Astrocyte (in vitro differentiated cells and primary cell): ENCODE measurements around the gene TMEM217. TPM values are rescaled to one million over a fixed set of nuclear protein-coding genes. Genes with fewer than 3 reads are reported as not detected.

ENCODE experiments used
- DNase-seq: peaks from one replicate; pipeline ENCODE4 v3.0.0-alpha.2; 2010; ENCODE audit warnings: low read depth
- FAIRE-seq: peaks from 2 replicates; lab custom pipeline; 2011; peaks lifted over from hg19 to GRCh38; lab: Jason Lieb, UNC
- H2AFZ ChIP-seq: 2 replicates; pipeline ENCODE4 v1.6.0; 2012; ENCODE audit warnings: low read depth, low read length, inconsistent platforms
- H3K27ac ChIP-seq: 2 replicates; pipeline ENCODE4 v1.5.1; 2011; ENCODE audit warnings: low read depth, low read length, inconsistent platforms
- H3K27me3 ChIP-seq: 2 replicates; pipeline ENCODE4 v1.6.0; 2011; ENCODE audit warnings: low read length, inconsistent platforms; ENCODE audit not compliant: insufficient read depth
- H3K36me3 ChIP-seq: 2 replicates; pipeline ENCODE4 v1.5.1; 2011; ENCODE audit warnings: low read length, inconsistent platforms; ENCODE audit not compliant: insufficient read depth
- H3K4me1 ChIP-seq: 2 replicates; pipeline ENCODE4 v1.5.1; 2011; ENCODE audit warnings: low read length, inconsistent platforms; ENCODE audit not compliant: insufficient read depth
- H3K4me2 ChIP-seq: 2 replicates; pipeline ENCODE4 v1.6.0; 2012; ENCODE audit warnings: low read length, inconsistent platforms
- H3K4me3 ChIP-seq: 2 replicates; pipeline ENCODE4 v1.5.1; 2011; ENCODE audit warnings: low read depth, mild to moderate bottlenecking, low read length, inconsistent platforms; ENCODE audit not compliant: insufficient read depth
- H3K79me2 ChIP-seq: 2 replicates; pipeline ENCODE4 v1.6.0; 2012; ENCODE audit warnings: mild to moderate bottlenecking, low read length, inconsistent platforms; ENCODE audit not compliant: insufficient read depth
- H3K9ac ChIP-seq: 2 replicates; pipeline ENCODE4 v1.6.0; 2012; ENCODE audit warnings: mild to moderate bottlenecking, low read length, inconsistent platforms
- H3K9me3 ChIP-seq: 2 replicates; pipeline ENCODE4 v1.5.1; 2012; ENCODE audit warnings: low read depth, mild to moderate bottlenecking, low read length, inconsistent platforms; ENCODE audit not compliant: insufficient read depth
- H4K20me1 ChIP-seq: 2 replicates; pipeline ENCODE4 v1.6.0; 2012; ENCODE audit warnings: low read length, inconsistent platforms; ENCODE audit not compliant: insufficient read depth
- H3K27ac Mint-ChIP-seq: one replicate; pipeline ENCODE4 v1.8.0; 2021; ENCODE audit warnings: mild to moderate bottlenecking, mixed read lengths; ENCODE audit not compliant: unreplicated experiment
- H3K27me3 Mint-ChIP-seq: one replicate; pipeline ENCODE4 v1.8.0; 2021; ENCODE audit warnings: low read depth, mixed read lengths; ENCODE audit not compliant: unreplicated experiment
- H3K36me3 Mint-ChIP-seq: one replicate; pipeline ENCODE4 v1.8.0; 2021; ENCODE audit warnings: low read depth, mixed read lengths; ENCODE audit not compliant: unreplicated experiment
- H3K4me1 Mint-ChIP-seq: one replicate; pipeline ENCODE4 v1.8.0; 2021; ENCODE audit warnings: low read depth, mixed read lengths; ENCODE audit not compliant: unreplicated experiment
- H3K4me3 Mint-ChIP-seq: one replicate; pipeline ENCODE4 v1.8.0; 2021; ENCODE audit warnings: mild to moderate bottlenecking, moderate library complexity, mixed read lengths; ENCODE audit not compliant: unreplicated experiment
- H3K9me3 Mint-ChIP-seq: one replicate; pipeline ENCODE4 v1.8.0; 2021; ENCODE audit warnings: mild to moderate bottlenecking, mixed read lengths; ENCODE audit not compliant: unreplicated experiment
- EZH2 ChIP-seq: IDR thresholded peaks from 2 replicates; pipeline ENCODE4 v1.6.1; 2012; ENCODE audit warnings: mild to moderate bottlenecking, low read length, inconsistent platforms; ENCODE audit not compliant: insufficient read depth
- total RNA-seq: library from RNA; stranded (reverse); gene quantifications from 2 replicates; pipeline ENCODE4 v1.2.1, GENCODE V29; 2021
- TF ChIP-seq, protein P1 (sequence below): IDR thresholded peaks from 2 replicates; pipeline ENCODE4 v1.5.1; 2011; ENCODE audit warnings: low read depth, mild to moderate bottlenecking, inconsistent platforms, low read length, moderate library complexity; ENCODE audit not compliant: insufficient read depth

TMEM217 gene
- total RNA-seq, 1 donor from 2014 or later: 7.3 TPM

GRCh38 chr6:37232430-37233017 is 25.4 kb downstream of the TMEM217 start:
- no peaks in the 10 kb centered on the region for H3K79me2 ChIP-seq
- no peak overlapping the region for H3K4me2 ChIP-seq
- H3K36me3 ChIP-seq: no peaks in the 10 kb centered on the region
- TF ChIP-seq EZH2: no peak
- TF ChIP-seq, protein P1, sequence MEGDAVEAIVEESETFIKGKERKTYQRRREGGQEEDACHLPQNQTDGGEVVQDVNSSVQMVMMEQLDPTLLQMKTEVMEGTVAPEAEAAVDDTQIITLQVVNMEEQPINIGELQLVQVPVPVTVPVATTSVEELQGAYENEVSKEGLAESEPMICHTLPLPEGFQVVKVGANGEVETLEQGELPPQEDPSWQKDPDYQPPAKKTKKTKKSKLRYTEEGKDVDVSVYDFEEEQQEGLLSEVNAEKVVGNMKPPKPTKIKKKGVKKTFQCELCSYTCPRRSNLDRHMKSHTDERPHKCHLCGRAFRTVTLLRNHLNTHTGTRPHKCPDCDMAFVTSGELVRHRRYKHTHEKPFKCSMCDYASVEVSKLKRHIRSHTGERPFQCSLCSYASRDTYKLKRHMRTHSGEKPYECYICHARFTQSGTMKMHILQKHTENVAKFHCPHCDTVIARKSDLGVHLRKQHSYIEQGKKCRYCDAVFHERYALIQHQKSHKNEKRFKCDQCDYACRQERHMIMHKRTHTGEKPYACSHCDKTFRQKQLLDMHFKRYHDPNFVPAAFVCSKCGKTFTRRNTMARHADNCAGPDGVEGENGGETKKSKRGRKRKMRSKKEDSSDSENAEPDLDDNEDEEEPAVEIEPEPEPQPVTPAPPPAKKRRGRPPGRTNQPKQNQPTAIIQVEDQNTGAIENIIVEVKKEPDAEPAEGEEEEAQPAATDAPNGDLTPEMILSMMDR: no peak
- Mint-ChIP-seq H3K36me3 (no peaks in the 10 kb centered on the region), H3K27me3 (no peaks in the 10 kb centered on the region), H3K4me3 (no peak overlapping the region), H3K9me3 (no peaks in the 10 kb centered on the region), H3K27ac (no peak overlapping the region), H3K4me1 (peaks cover 9% of the 10 kb centered on the region)
- no peak for DNase-seq
- H3K4me3 ChIP-seq: no peak overlapping the region
- no peaks in the 10 kb centered on the region for H3K27me3 ChIP-seq
- FAIRE-seq: no peak
- no peak overlapping the region for H3K9ac ChIP-seq
- no peak overlapping the region for H2AFZ ChIP-seq
- H3K9me3 ChIP-seq: no peaks in the 10 kb centered on the region
- H4K20me1 ChIP-seq: no peaks in the 10 kb centered on the region
- no peak overlapping the region for H3K27ac ChIP-seq
- peaks cover 10% of the 10 kb centered on the region for H3K4me1 ChIP-seq

DNA sequence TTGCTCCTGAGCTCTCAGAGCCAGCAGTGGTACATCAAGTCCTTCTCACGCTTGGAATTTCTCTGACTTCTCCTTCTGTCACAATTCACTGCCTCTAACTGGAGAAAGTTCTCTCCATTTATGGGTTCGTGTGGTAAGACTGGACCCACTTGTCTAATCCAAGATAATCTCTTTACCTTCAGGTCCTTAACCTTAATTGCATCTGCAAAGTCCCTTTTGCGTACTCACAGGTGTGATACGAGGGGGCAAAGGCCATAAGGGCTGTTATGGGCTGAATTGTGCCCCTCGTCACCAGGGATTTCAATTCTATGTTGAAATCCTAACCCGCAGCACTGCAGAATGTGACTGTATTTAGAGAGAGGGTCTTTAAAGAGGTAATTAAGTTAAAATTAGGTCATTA is 27.8 kb downstream of the TMEM217 start:
- H3K9me3 Mint-ChIP-seq: no peaks in the 10 kb centered on the region
- no peak for FAIRE-seq
- no peak overlapping the region for H3K27ac Mint-ChIP-seq

More for the DNA sequence above, 27.8 kb downstream of the TMEM217 start:
- Histone ChIP-seq H3K4me2 (no peak overlapping the region), H3K4me3 (no peak overlapping the region), H4K20me1 (no peaks in the 10 kb centered on the region), H3K27me3 (no peaks in the 10 kb centered on the region), H3K9me3 (no peaks in the 10 kb centered on the region), H3K4me1 (no peaks in the 10 kb centered on the region), H3K9ac (no peak overlapping the region), H2AFZ (no peak overlapping the region), H3K79me2 (no peaks in the 10 kb centered on the region), H3K36me3 (no peaks in the 10 kb centered on the region), H3K27ac (no peak overlapping the region)
- no peak for TF ChIP-seq EZH2
- TF ChIP-seq, protein P1: no peak
- no peak for DNase-seq
- Mint-ChIP-seq H3K36me3 (no peaks in the 10 kb centered on the region), H3K4me1 (no peaks in the 10 kb centered on the region), H3K27me3 (no peaks in the 10 kb centered on the region), H3K4me3 (no peak overlapping the region)
